ENCODE results near the gene CD22. TPM values are rescaled to one million over a fixed set of nuclear protein-coding genes. Genes with fewer than 3 reads are reported as not detected.

Gene CD22
- polyA plus RNA-seq, 1 donor from 2014 or later, result not detected

DNA sequence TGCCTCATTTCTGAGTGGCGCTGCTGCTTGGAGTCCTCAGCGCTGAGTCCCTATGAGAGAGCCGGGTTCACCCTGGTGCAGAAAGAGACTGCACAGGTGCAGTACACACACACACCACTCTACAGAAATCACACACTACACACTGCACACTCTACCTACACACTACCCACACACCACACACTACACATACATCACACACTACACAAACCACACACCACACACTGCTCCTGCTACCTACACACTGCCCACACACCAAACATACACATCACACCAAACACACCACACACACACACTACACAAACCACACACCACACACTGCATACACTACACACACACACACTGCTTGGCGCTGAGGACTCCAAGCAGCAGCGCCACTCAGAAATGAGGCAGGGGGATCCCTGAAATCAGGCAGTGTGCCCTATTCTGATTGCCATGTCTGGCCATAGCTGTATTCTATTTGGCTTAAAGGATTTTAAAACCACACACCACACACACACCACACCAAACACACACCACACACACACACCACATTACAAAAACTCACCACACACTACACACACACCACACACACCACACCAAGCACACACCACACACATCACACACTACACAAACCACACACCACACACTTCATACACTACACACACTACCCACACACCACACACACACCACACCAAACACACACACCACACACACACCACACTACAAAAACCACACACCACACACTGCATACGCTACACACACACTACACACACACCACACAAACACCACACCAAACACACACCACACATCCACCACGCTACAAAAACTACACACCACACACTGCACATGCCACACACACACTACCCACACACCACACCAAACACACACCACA is 32.1 kb upstream of the CD22 start:
- Histone ChIP-seq H3K9me2 (ENCODE audit: insufficient read depth, low read length) (no peaks in the 10 kb centered on the region), H3K4me3 (ENCODE audit: low read length) (no peak overlapping the region), H3K36me3 (ENCODE audit: insufficient read depth, low read length) (no peaks in the 10 kb centered on the region), H3K9me3 (ENCODE audit: low read length) (no peaks in the 10 kb centered on the region), H4K20me1 (ENCODE audit: insufficient read depth) (no peaks in the 10 kb centered on the region), H2AFZ (ENCODE audit: low read depth, low read length) (no peak overlapping the region), H3K9ac (ENCODE audit: low read length) (no peak overlapping the region), H3K4me2 (ENCODE audit: low read length) (no peak overlapping the region), H3K27me3 (ENCODE audit: insufficient read depth, low read depth, low read length) (no peaks in the 10 kb centered on the region), H3F3A (ENCODE audit: insufficient read depth, low read length, poor library complexity, severe bottlenecking) (no peaks in the 10 kb centered on the region), H3K27ac (ENCODE audit: low read length) (no peak overlapping the region), H3K79me2 (replicated peaks; ENCODE audit: insufficient read depth, low read length) (no peaks in the 10 kb centered on the region)
- no peak for TF ChIP-seq RAD21 (conservative IDR thresholded peaks at IDR 0.05)
- no peak for TF ChIP-seq EZH2 (IDR thresholded peaks at IDR 0.05; ENCODE audit: borderline replicate concordance, insufficient read depth, low read length, poor library complexity, severe bottlenecking)

DNA sequence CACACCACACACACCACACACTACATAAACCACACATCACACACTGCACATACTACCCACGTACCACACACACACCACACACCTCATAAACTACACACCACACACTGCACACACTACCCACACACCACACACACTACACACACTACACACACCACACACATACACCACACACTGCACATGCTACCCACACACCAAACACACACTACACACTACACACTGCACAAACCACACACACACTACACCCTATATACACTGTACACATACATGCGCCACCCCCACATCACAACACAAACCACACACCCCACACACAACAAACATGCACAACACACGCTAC is 31.5 kb upstream of the CD22 start:
- H3K27ac ChIP-seq (ENCODE audit: low read length), result no peak overlapping the region
- no peaks in the 10 kb centered on the region for H3K27me3 ChIP-seq (ENCODE audit: insufficient read depth, low read depth, low read length)
- H3K9ac ChIP-seq (ENCODE audit: low read length), result no peak overlapping the region
- H2AFZ ChIP-seq (ENCODE audit: low read depth, low read length), result no peak overlapping the region
- TF ChIP-seq, protein P1, sequence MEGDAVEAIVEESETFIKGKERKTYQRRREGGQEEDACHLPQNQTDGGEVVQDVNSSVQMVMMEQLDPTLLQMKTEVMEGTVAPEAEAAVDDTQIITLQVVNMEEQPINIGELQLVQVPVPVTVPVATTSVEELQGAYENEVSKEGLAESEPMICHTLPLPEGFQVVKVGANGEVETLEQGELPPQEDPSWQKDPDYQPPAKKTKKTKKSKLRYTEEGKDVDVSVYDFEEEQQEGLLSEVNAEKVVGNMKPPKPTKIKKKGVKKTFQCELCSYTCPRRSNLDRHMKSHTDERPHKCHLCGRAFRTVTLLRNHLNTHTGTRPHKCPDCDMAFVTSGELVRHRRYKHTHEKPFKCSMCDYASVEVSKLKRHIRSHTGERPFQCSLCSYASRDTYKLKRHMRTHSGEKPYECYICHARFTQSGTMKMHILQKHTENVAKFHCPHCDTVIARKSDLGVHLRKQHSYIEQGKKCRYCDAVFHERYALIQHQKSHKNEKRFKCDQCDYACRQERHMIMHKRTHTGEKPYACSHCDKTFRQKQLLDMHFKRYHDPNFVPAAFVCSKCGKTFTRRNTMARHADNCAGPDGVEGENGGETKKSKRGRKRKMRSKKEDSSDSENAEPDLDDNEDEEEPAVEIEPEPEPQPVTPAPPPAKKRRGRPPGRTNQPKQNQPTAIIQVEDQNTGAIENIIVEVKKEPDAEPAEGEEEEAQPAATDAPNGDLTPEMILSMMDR (IDR thresholded peaks at IDR 0.05; ENCODE audit: poor library complexity, severe bottlenecking), result no peak
- TF ChIP-seq TAF1 (IDR thresholded peaks at IDR 0.05; ENCODE audit: low read depth), result no peak
- TF ChIP-seq EZH2 (IDR thresholded peaks at IDR 0.05; ENCODE audit: borderline replicate concordance, insufficient read depth, low read length, poor library complexity, severe bottlenecking), result no peak
- no peak for TF ChIP-seq RAD21 (conservative IDR thresholded peaks at IDR 0.05)
- no peak for TF ChIP-seq POLR2AphosphoS5 (IDR thresholded peaks at IDR 0.05)
- TF ChIP-seq, protein P2, sequence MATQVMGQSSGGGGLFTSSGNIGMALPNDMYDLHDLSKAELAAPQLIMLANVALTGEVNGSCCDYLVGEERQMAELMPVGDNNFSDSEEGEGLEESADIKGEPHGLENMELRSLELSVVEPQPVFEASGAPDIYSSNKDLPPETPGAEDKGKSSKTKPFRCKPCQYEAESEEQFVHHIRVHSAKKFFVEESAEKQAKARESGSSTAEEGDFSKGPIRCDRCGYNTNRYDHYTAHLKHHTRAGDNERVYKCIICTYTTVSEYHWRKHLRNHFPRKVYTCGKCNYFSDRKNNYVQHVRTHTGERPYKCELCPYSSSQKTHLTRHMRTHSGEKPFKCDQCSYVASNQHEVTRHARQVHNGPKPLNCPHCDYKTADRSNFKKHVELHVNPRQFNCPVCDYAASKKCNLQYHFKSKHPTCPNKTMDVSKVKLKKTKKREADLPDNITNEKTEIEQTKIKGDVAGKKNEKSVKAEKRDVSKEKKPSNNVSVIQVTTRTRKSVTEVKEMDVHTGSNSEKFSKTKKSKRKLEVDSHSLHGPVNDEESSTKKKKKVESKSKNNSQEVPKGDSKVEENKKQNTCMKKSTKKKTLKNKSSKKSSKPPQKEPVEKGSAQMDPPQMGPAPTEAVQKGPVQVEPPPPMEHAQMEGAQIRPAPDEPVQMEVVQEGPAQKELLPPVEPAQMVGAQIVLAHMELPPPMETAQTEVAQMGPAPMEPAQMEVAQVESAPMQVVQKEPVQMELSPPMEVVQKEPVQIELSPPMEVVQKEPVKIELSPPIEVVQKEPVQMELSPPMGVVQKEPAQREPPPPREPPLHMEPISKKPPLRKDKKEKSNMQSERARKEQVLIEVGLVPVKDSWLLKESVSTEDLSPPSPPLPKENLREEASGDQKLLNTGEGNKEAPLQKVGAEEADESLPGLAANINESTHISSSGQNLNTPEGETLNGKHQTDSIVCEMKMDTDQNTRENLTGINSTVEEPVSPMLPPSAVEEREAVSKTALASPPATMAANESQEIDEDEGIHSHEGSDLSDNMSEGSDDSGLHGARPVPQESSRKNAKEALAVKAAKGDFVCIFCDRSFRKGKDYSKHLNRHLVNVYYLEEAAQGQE (IDR thresholded peaks at IDR 0.05; ENCODE audit: borderline replicate concordance), result no peak
- TF ChIP-seq EP300 (conservative IDR thresholded peaks at IDR 0.05; ENCODE audit: poor library complexity, severe bottlenecking), result no peak
- no peak for TF ChIP-seq MXI1 (conservative IDR thresholded peaks at IDR 0.05; ENCODE audit: poor library complexity, severe bottlenecking)
- TF ChIP-seq SMC3 (conservative IDR thresholded peaks at IDR 0.05; ENCODE audit: poor library complexity), result no peak
- no peaks in the 10 kb centered on the region for H3K9me3 ChIP-seq (ENCODE audit: low read length)
- no peak overlapping the region for H3K4me3 ChIP-seq (ENCODE audit: low read length)
- H4K20me1 ChIP-seq (ENCODE audit: insufficient read depth), result no peaks in the 10 kb centered on the region
- no peak overlapping the region for H3K4me2 ChIP-seq (ENCODE audit: low read length)
- no peaks in the 10 kb centered on the region for H3K9me2 ChIP-seq (ENCODE audit: insufficient read depth, low read length)
- H3K79me2 ChIP-seq (replicated peaks; ENCODE audit: insufficient read depth, low read length), result no peaks in the 10 kb centered on the region
- no peaks in the 10 kb centered on the region for H3F3A ChIP-seq (ENCODE audit: insufficient read depth, low read length, poor library complexity, severe bottlenecking)
- H3K36me3 ChIP-seq (ENCODE audit: insufficient read depth, low read length), result no peaks in the 10 kb centered on the region

All from neural cell (in vitro differentiated cells).